Stimulated activated CD8-positive, alpha-beta memory T cell treated with anti-CD3 and anti-CD28 coated beads, Interleukin-2, amount 100 ng/mL, for 1 hour (primary cell): ENCODE results near the gene KLHDC2.
"Not testable (repeated sequence)": the region's sequence is repeated elsewhere in the genome, so short reads cannot be mapped to it uniquely, and the experiment has no call there.

Source experiments
- DNase-seq, 2 donors: peaks; one replicate each; pipeline ENCODE4 v3.0.0-alpha.2; 2020; ENCODE audit warnings: low read depth in 2 of 2

The KLHDC2 gene

DNA sequence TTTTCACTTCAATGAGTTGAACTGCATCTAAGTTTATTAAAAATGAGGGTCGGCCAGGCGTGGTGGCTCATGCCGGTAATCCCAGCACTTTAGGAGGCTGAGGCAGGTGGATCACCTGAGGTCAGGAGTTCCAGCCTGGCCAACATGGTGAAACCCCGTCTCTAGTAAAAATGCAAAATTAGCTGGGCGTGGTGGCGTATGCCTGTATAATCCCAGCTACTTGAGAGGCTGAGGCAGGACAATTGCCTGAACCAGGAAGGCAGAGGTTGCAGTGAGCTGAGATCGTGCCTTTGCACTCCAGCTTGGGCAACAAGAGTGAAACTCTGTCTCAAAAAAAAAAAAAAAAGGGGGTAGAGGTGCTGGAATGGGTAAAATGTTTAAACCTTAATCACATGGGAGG is 13.1 kb downstream of the KLHDC2 start:
- not testable (repeated sequence) for DNase-seq

DNA sequence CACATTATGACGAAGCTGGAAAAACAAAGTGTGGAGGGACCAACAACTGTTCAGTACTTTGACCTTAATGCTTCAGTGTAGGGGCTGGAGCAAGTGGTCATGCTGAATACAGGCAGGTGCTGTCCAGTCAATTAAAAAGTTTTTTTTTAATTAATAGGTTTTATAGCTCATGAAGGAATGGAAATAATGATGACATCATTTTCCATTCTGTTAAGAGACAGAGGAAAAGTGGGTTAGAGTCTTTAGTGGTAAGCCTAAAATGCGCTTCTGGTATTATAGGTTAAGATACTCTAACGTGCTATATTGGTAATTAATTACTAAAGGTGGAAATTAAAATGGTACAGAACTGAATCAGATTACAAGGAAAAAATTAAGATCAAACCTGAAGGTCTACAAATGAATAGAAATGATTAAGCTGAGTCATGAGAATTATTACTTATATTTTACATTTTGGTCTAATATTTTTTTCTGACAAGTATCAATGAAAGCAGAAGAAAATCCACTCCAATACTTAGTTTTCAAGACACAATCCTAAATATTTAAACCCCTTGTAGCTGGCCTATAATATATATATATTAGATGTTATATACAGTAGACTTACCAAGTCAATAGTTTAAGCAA is 15.6 kb downstream of the KLHDC2 start:
- no peak for DNase-seq

DNA sequence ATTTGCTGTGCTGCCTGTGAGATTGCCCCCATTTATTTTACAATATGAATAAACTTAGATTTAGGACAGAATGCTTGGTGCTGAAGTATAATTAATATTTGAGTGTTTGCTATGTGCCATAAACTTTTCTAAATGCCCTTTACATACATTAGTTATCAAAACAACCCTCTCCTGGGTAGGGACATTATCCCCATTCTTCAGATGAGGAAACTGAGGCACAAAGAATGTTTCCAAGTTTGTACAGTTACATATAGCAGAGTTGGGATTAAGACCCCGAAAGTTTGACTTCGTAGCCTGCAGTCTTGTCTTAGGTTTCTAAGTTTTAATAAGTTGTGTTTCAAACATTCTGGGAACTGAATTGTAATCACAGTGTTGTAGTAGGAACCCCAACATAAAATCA is 18.4 kb downstream of the KLHDC2 start:
- no peak for DNase-seq

DNA sequence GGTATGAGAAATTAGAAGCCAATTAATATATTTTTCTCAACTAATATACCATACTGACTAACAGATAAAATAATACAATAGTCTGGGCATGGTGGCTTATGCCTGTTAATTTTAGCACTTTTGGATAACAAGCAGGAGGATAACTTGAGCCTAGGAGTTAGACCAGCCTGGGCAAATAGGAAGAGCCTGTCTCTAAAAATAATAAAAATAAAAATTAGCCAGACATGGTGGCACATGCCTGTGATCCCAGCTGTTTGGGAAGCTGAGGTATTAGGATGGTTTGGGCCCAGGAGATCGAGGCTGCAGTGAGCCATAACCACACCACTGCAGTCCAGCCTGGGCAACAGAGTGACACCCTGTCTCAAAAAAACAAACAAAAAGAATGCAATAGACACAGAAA is 24.7 kb downstream of the KLHDC2 start:
- DNase-seq, result no peak

GRCh38 chr14:49796025-49796424 is 28.1 kb downstream of the KLHDC2 start:
- no peak for DNase-seq

- no peak for DNase-seq
Observed at GRCh38 chr14:49808780-49809179, 40.8 kb downstream of the KLHDC2 start.

GRCh38 chr14:49816118-49816517 is 48.2 kb downstream of the KLHDC2 start:
- not testable (repeated sequence) for DNase-seq

- no peak for DNase-seq
Observed at GRCh38 chr14:49816844-49817243, 48.9 kb downstream of the KLHDC2 start.

DNA sequence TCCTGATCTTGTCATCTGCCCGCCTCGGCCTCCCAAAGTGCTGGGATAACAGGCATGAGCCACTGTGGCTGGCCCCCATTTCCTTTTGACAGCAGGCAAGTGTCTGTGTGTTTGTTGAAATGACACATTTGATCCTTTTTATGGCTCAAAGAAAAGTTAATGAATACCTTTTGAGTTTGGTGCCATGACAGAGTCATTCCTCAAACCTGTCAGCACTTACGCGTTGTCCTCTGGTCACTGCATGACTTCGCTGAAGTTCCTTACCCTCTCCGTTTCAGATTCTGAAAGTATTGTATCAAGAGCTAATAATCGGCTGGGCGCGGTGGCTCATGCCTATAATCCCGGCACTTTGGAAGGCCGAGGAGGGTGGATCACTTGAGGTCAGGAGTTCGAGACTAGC is 52.2 kb downstream of the KLHDC2 start:
- DNase-seq, result no peak

DNA sequence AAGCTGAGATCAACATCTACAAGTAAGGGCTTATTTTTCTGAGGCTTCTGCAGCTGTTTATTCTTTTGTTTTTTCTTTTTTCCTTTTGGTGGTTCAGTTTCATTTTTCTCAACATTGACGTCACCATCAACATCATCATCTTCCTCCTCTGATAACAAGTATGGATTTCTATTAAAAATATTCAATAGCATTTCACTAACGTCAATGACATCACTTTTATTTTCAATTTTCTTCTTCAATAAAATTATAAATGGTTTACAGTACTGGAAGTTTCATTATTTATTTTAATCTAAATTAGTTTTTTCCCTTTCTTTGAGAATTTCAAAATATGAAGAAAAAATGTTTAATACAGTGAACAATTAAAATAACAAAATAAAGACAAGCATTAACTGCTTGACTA is 60.7 kb downstream of the KLHDC2 start:
- DNase-seq, result no peak
